Caco-2 (cell line): ENCODE measurements around the gene VAC14. TPM values are rescaled to one million over a fixed set of nuclear protein-coding genes. Genes with fewer than 3 reads are reported as not detected.
A peak's percentile ranks its signal among the peaks of the same experiment; 100 is the strongest.

Experiments used
- BruUV-seq: library from RNA; stranded (reverse); fragments of 400-500 nt; replicated peaks from 2 replicates; lab custom pipeline; 2021; lab: Mats Ljungman, UMichigan
- CTCF ChIA-PET: fragments of 300-600 bp; sonication (Branson Sonifier 250); formaldehyde crosslinking; loops from one replicate; lab custom pipeline; 2022; ENCODE audit warnings: antibody characterized with exemption; lab: Charles Lee
- POLR2A ChIA-PET: fragments of 300-600 bp; sonication (Branson Sonifier 250); formaldehyde crosslinking; loops from one replicate; lab custom pipeline; 2022; ENCODE audit warnings: antibody characterized with exemption; lab: Charles Lee
- DNase-seq, 2 experiments: peaks; one replicate each; pipeline versions ENCODE4 v3.0.0 to v3.0.0-alpha.2; 2020 to 2022
- H3K27me3 ChIP-seq: replicated peaks from 2 replicates; pipeline ENCODE4 v1.6.0; 2011; ENCODE audit warnings: low read length; ENCODE audit not compliant: control insufficient read depth, insufficient read depth
- H3K36me3 ChIP-seq: 2 replicates; pipeline ENCODE4 v1.5.1; 2011; ENCODE audit warnings: low read length; ENCODE audit not compliant: control insufficient read depth, insufficient read depth
- H3K4me1 ChIP-seq: fragments of 250-450 bp; sonication (Bioruptor Pico); 2 replicates; pipeline ENCODE4 v1.5.1; 2020; ENCODE audit warnings: mild to moderate bottlenecking
- H3K4me3 ChIP-seq: 2 replicates; pipeline ENCODE4 v1.5.1; 2011; ENCODE audit warnings: low read depth, mild to moderate bottlenecking, control low read depth, low read length
- H3K9me3 ChIP-seq: fragments of 250-450 bp; sonication (Bioruptor Pico); 2 replicates; pipeline ENCODE4 v1.5.1; 2020; ENCODE audit warnings: mild to moderate bottlenecking, moderate library complexity
- H3K27ac Mint-ChIP-seq: one replicate; pipeline ENCODE4 v1.8.0; 2022; ENCODE audit warnings: mixed read lengths; ENCODE audit not compliant: unreplicated experiment
- H3K27me3 Mint-ChIP-seq: one replicate; pipeline ENCODE4 v1.8.0; 2022; ENCODE audit warnings: mixed read lengths; ENCODE audit not compliant: insufficient read depth, unreplicated experiment
- H3K36me3 Mint-ChIP-seq: one replicate; pipeline ENCODE4 v1.8.0; 2022; ENCODE audit warnings: mild to moderate bottlenecking, mixed read lengths; ENCODE audit not compliant: insufficient read depth, unreplicated experiment
- H3K4me1 Mint-ChIP-seq: one replicate; pipeline ENCODE4 v1.8.0; 2022; ENCODE audit warnings: low read depth, mixed read lengths; ENCODE audit not compliant: unreplicated experiment
- H3K4me3 Mint-ChIP-seq: one replicate; pipeline ENCODE4 v1.8.0; 2022; ENCODE audit warnings: mild to moderate bottlenecking, moderate library complexity, mixed read lengths; ENCODE audit not compliant: unreplicated experiment
- H3K9me3 Mint-ChIP-seq: one replicate; pipeline ENCODE4 v1.8.0; 2022; ENCODE audit warnings: mixed read lengths; ENCODE audit not compliant: unreplicated experiment
- CTCF ChIP-seq, 2 experiments: fragments of 200-600 bp in 1 of 2; IDR thresholded peaks; 1 replicate in 1 of 2; 2 replicates in 1 of 2; pipeline versions ENCODE4 v1.5.1 to v1.8.0; 2011 to 2022; ENCODE audit warnings: antibody characterized with exemption in 1 of 2, control low read depth in 1 of 2, inconsistent platforms in 1 of 2, low read depth in 1 of 2, low read length in 1 of 2, mild to moderate bottlenecking in 1 of 2, moderate library complexity in 1 of 2; ENCODE audit not compliant: insufficient read depth in 1 of 2, severe bottlenecking in 1 of 2, unreplicated experiment in 1 of 2
- intact Hi-C: fragments of 100-400 bp; cut with micrococcal nuclease; formaldehyde crosslinking; loops from one replicate; pipeline ENCODE4 v1.10.0; 2022; ENCODE audit not compliant: unreplicated experiment
- total RNA-seq: library from RNA; stranded (reverse); gene quantifications from 2 replicates; pipeline ENCODE4 v1.2.3, GENCODE V29; 2022

VAC14 gene
- total RNA-seq, 1 experiment from 2014 or later: 63.5 TPM

GRCh38 chr16:70769131-70769530, 31.8 kb downstream of the VAC14 start:
- Histone ChIP-seq H3K4me3 (no peak overlapping the region), H3K36me3 (no peaks in the 10 kb centered on the region; the same call in 1 of the 2 replicates), H3K27me3 (no peaks in the 10 kb centered on the region), H3K4me1 (no peaks in the 10 kb centered on the region), H3K9me3 (no peaks in the 10 kb centered on the region)
- no peaks in the 10 kb centered on the region for H3K27me3 Mint-ChIP-seq
- DNase-seq: no peak
- H3K9me3 Mint-ChIP-seq: no peaks in the 10 kb centered on the region
- no TSS peak for BruUV-seq
- intact Hi-C loops: no loop called here
- H3K4me3 Mint-ChIP-seq: no peak overlapping the region
- H3K27ac Mint-ChIP-seq: no peak overlapping the region
- ChIA-PET CTCF (no interaction called here), POLR2A (no interaction called here)
- TF ChIP-seq CTCF (IDR thresholded peaks at IDR 0.05; ENCODE audit: insufficient read depth in 1 of 2, low read depth in 1 of 2, low read length in 1 of 2, severe bottlenecking in 1 of 2, unreplicated experiment in 1 of 2): no peak
- H3K4me1 Mint-ChIP-seq: peaks cover 6% of the 10 kb centered on the region
- peaks cover 42% of the 10 kb centered on the region for H3K36me3 Mint-ChIP-seq

GRCh38 chr16:70768203-70768580, 32.8 kb downstream of the VAC14 start:
- H3K36me3 ChIP-seq: no peaks in the 10 kb centered on the region; the same call in none of the 2 replicates
- Mint-ChIP-seq H3K9me3 (no peaks in the 10 kb centered on the region), H3K27ac (peak overlapping the region; percentile 22), H3K4me1 (peaks cover 6% of the 10 kb centered on the region), H3K36me3 (peaks cover 40% of the 10 kb centered on the region), H3K4me3 (no peak overlapping the region), H3K27me3 (no peaks in the 10 kb centered on the region)
- BruUV-seq: no TSS peak
- no peak for DNase-seq
- no peak overlapping the region for H3K4me3 ChIP-seq
- TF ChIP-seq CTCF (IDR thresholded peaks at IDR 0.05; ENCODE audit: insufficient read depth in 1 of 2, low read depth in 1 of 2, low read length in 1 of 2, severe bottlenecking in 1 of 2, unreplicated experiment in 1 of 2): no peak
- H3K27me3 ChIP-seq: no peaks in the 10 kb centered on the region
- CTCF ChIA-PET: no interaction called here
- H3K9me3 ChIP-seq: no peaks in the 10 kb centered on the region
- POLR2A ChIA-PET: no interaction called here
- no peaks in the 10 kb centered on the region for H3K4me1 ChIP-seq
- intact Hi-C loops: no loop called here

- BruUV-seq: no TSS peak
- H3K9me3 ChIP-seq: no peaks in the 10 kb centered on the region
These were observed 33.4 kb downstream of the VAC14 start for GRCh38 chr16:70767377-70768202.

More at GRCh38 chr16:70767377-70768202, 33.4 kb downstream of the VAC14 start:
- Histone ChIP-seq H3K4me3 (no peak overlapping the region), H3K27me3 (no peaks in the 10 kb centered on the region), H3K36me3 (peaks cover under 1% of the 10 kb centered on the region), H3K4me1 (no peaks in the 10 kb centered on the region)
- no peak for DNase-seq
- Mint-ChIP-seq H3K27ac (peak overlapping the region; percentile 22), H3K9me3 (no peaks in the 10 kb centered on the region), H3K36me3 (peaks cover 40% of the 10 kb centered on the region), H3K27me3 (no peaks in the 10 kb centered on the region), H3K4me3 (no peak overlapping the region), H3K4me1 (peaks cover 6% of the 10 kb centered on the region)
- no peak for TF ChIP-seq CTCF (IDR thresholded peaks at IDR 0.05; ENCODE audit: insufficient read depth in 1 of 2, low read depth in 1 of 2, low read length in 1 of 2, severe bottlenecking in 1 of 2, unreplicated experiment in 1 of 2)
- intact Hi-C loops: no loop called here
- CTCF ChIA-PET: interaction anchor here (0.6 kb wide), 1 partner anchor 100 kb away, joined by 3 read pairs; no protein-coding TSS in a partner anchor
- POLR2A ChIA-PET: no interaction called here
